ENCODE data around the gene TCIRG1.
"Not testable (repeated sequence)": the region's sequence is repeated elsewhere in the genome, so short reads cannot be mapped to it uniquely, and the experiment has no call there.

TCIRG1 gene

GRCh38 chr11:68074584-68075352, 35.9 kb downstream of the TCIRG1 start:
- Mint-ChIP-seq H3K4me1 (no peaks in the 10 kb centered on the region), H3K9me3 (no peaks in the 10 kb centered on the region), H3K36me3 (peaks cover 9% of the 10 kb centered on the region), H3K27me3 (no peaks in the 10 kb centered on the region), H3K27ac (no peak overlapping the region), H3K4me3 (no peak overlapping the region)

GRCh38 chr11:68076371-68077042, 37.7 kb downstream of the TCIRG1 start:
- Mint-ChIP-seq H3K9me3 (no peaks in the 10 kb centered on the region), H3K4me3 (no peak overlapping the region), H3K4me1 (no peaks in the 10 kb centered on the region), H3K27ac (no peak overlapping the region), H3K27me3 (no peaks in the 10 kb centered on the region), H3K36me3 (peaks cover 3% of the 10 kb centered on the region)

- H3K27me3 Mint-ChIP-seq = no peaks in the 10 kb centered on the region
- no peak overlapping the region for H3K4me3 Mint-ChIP-seq
- H3K27ac Mint-ChIP-seq = no peak overlapping the region
- no peaks in the 10 kb centered on the region for H3K9me3 Mint-ChIP-seq
- H3K36me3 Mint-ChIP-seq = no peaks in the 10 kb centered on the region
- no peaks in the 10 kb centered on the region for H3K4me1 Mint-ChIP-seq
Measured at GRCh38 chr11:68077617-68078582, 39.1 kb downstream of the TCIRG1 start.

GRCh38 chr11:68080860-68081259, 42.0 kb downstream of the TCIRG1 start:
- Mint-ChIP-seq H3K4me1 (no peaks in the 10 kb centered on the region), H3K9me3 (no peaks in the 10 kb centered on the region), H3K27ac (no peak overlapping the region), H3K36me3 (no peaks in the 10 kb centered on the region), H3K4me3 (no peak overlapping the region), H3K27me3 (no peaks in the 10 kb centered on the region)

GRCh38 chr11:68081691-68082090, 42.9 kb downstream of the TCIRG1 start:
- H3K36me3 Mint-ChIP-seq = no peaks in the 10 kb centered on the region
- H3K4me3 Mint-ChIP-seq = no peak overlapping the region
- no peaks in the 10 kb centered on the region for H3K9me3 Mint-ChIP-seq
- H3K27me3 Mint-ChIP-seq = no peaks in the 10 kb centered on the region
- no peak overlapping the region for H3K27ac Mint-ChIP-seq
- H3K4me1 Mint-ChIP-seq = no peaks in the 10 kb centered on the region

GRCh38 chr11:68082481-68082880, 43.7 kb downstream of the TCIRG1 start:
- Mint-ChIP-seq H3K27me3 (no peaks in the 10 kb centered on the region), H3K4me3 (no peak overlapping the region), H3K36me3 (no peaks in the 10 kb centered on the region), H3K4me1 (no peaks in the 10 kb centered on the region), H3K9me3 (no peaks in the 10 kb centered on the region), H3K27ac (no peak overlapping the region)

- no peak overlapping the region for H3K4me3 Mint-ChIP-seq
- no peaks in the 10 kb centered on the region for H3K9me3 Mint-ChIP-seq
- no peak overlapping the region for H3K27ac Mint-ChIP-seq
- H3K27me3 Mint-ChIP-seq = no peaks in the 10 kb centered on the region
- no peaks in the 10 kb centered on the region for H3K36me3 Mint-ChIP-seq
- no peaks in the 10 kb centered on the region for H3K4me1 Mint-ChIP-seq
Measured at GRCh38 chr11:68083517-68083916, 44.7 kb downstream of the TCIRG1 start.

- Mint-ChIP-seq H3K9me3 (no peaks in the 10 kb centered on the region), H3K4me1 (peaks cover 8% of the 10 kb centered on the region), H3K27ac (no peak overlapping the region)
Measured at GRCh38 chr11:68089679-68090078, 50.9 kb downstream of the TCIRG1 start.

GRCh38 chr11:68090287-68090686, 51.5 kb downstream of the TCIRG1 start:
- H3K4me3 Mint-ChIP-seq = no peak overlapping the region
- H3K27me3 Mint-ChIP-seq = no peaks in the 10 kb centered on the region
- H3K4me1 Mint-ChIP-seq = peaks cover 8% of the 10 kb centered on the region
- H3K36me3 Mint-ChIP-seq = peaks cover 5% of the 10 kb centered on the region
- no peaks in the 10 kb centered on the region for H3K9me3 Mint-ChIP-seq
- H3K27ac Mint-ChIP-seq = no peak overlapping the region

More at GRCh38 chr11:68089679-68090078, 50.9 kb downstream of the TCIRG1 start:
- peaks cover 5% of the 10 kb centered on the region for H3K36me3 Mint-ChIP-seq
- no peak overlapping the region for H3K4me3 Mint-ChIP-seq
- no peaks in the 10 kb centered on the region for H3K27me3 Mint-ChIP-seq

- Mint-ChIP-seq H3K9me3 (no peaks in the 10 kb centered on the region), H3K4me3 (no peak overlapping the region), H3K36me3 (peaks cover 5% of the 10 kb centered on the region), H3K4me1 (peaks cover 8% of the 10 kb centered on the region), H3K27me3 (no peaks in the 10 kb centered on the region), H3K27ac (no peak overlapping the region)
Measured at GRCh38 chr11:68090706-68091105, 51.9 kb downstream of the TCIRG1 start.

GRCh38 chr11:68092411-68092810, 53.6 kb downstream of the TCIRG1 start:
- peaks cover 5% of the 10 kb centered on the region for H3K36me3 Mint-ChIP-seq
- H3K9me3 Mint-ChIP-seq = no peaks in the 10 kb centered on the region
- peaks cover 8% of the 10 kb centered on the region for H3K4me1 Mint-ChIP-seq
- no peak overlapping the region for H3K27ac Mint-ChIP-seq
- no peaks in the 10 kb centered on the region for H3K27me3 Mint-ChIP-seq
- H3K4me3 Mint-ChIP-seq = no peak overlapping the region

GRCh38 chr11:68092946-68093345, 54.1 kb downstream of the TCIRG1 start:
- H3K9me3 Mint-ChIP-seq, H3K4me3 Mint-ChIP-seq, H3K36me3 Mint-ChIP-seq, H3K27me3 Mint-ChIP-seq, H3K27ac Mint-ChIP-seq, H3K4me1 Mint-ChIP-seq: not testable (repeated sequence)

GRCh38 chr11:68093565-68093964, 54.7 kb downstream of the TCIRG1 start:
- Mint-ChIP-seq H3K9me3 (no peaks in the 10 kb centered on the region), H3K36me3 (peaks cover 7% of the 10 kb centered on the region), H3K27ac (no peak overlapping the region), H3K4me3 (no peak overlapping the region), H3K4me1 (peaks cover 12% of the 10 kb centered on the region), H3K27me3 (no peaks in the 10 kb centered on the region)

- Mint-ChIP-seq H3K27ac (no peak overlapping the region), H3K36me3 (peaks cover 5% of the 10 kb centered on the region), H3K9me3 (no peaks in the 10 kb centered on the region), H3K4me1 (peaks cover 24% of the 10 kb centered on the region), H3K4me3 (no peak overlapping the region), H3K27me3 (no peaks in the 10 kb centered on the region)
Measured at GRCh38 chr11:68096962-68097361, 58.1 kb downstream of the TCIRG1 start.

GRCh38 chr11:68099057-68099456, 60.2 kb downstream of the TCIRG1 start:
- peak overlapping the region; percentile 67 for H3K4me3 Mint-ChIP-seq
- no peaks in the 10 kb centered on the region for H3K9me3 Mint-ChIP-seq
- H3K27me3 Mint-ChIP-seq = no peaks in the 10 kb centered on the region
- peaks cover 24% of the 10 kb centered on the region for H3K4me1 Mint-ChIP-seq
- peaks cover 2% of the 10 kb centered on the region for H3K36me3 Mint-ChIP-seq
- H3K27ac Mint-ChIP-seq = peak overlapping the region; percentile 83

Data from activated naive CD4-positive, alpha-beta T cell treated with anti-CD3 and anti-CD28 coated beads, Interleukin-2, amount 50 U/mL, for 24 hours (primary cell).